ENCODE measurements around the gene NCAPH2.

The NCAPH2 gene

DNA sequence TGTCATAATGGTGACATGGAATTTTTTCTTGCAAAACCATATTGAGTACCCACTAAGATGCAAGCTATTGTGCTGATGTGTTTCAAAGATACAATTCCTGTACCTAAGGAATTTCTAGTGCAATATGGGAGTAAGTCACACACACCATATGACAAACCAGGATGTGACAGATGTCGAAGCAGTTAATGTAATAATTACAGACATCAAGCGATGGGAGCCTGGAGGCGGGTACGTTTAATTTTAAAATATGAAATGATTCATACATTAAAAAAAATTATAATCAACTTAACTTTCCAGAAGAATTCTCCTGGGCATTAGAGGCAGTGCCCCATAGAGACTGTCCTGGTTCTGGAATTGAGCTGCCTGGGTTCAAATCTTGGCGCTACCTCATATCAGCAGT is 48.7 kb downstream of the NCAPH2 start (continued):
- TF ChIP-seq, protein P1, sequence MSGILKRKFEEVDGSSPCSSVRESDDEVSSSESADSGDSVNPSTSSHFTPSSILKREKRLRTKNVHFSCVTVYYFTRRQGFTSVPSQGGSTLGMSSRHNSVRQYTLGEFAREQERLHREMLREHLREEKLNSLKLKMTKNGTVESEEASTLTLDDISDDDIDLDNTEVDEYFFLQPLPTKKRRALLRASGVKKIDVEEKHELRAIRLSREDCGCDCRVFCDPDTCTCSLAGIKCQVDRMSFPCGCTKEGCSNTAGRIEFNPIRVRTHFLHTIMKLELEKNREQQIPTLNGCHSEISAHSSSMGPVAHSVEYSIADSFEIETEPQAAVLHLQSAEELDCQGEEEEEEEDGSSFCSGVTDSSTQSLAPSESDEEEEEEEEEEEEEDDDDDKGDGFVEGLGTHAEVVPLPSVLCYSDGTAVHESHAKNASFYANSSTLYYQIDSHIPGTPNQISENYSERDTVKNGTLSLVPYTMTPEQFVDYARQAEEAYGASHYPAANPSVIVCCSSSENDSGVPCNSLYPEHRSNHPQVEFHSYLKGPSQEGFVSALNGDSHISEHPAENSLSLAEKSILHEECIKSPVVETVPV (CRISPR knock-in tag; IDR thresholded peaks at IDR 0.05): no peak
- TF ChIP-seq ESRRG (CRISPR knock-in tag; IDR thresholded peaks at IDR 0.05) (no peak), SNAI2 (CRISPR knock-in tag; IDR thresholded peaks at IDR 0.05) (no peak)

DNA sequence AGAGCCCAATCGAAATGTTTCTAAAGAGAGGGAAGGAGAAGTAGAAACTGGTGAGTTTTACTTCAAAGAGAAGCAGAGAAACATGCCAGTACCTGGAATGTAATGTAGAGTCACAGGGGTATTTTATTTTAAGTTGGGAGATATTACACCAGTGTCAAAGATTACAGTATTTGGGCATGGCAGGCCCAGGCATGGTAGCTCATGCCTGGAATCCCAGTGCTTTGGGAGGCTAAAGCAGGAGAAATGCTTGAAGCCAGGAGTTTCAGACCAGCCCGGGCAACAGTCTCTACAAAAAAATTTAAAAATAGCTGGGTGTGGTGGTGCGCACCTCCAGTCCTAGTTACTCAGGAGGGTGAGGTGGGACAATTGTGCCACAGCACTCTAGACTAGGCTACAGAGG is 52.0 kb downstream of the NCAPH2 start:
- no peak for TF ChIP-seq ZC3H10 (CRISPR knock-in tag; IDR thresholded peaks at IDR 0.05)
- TF ChIP-seq, protein P2, sequence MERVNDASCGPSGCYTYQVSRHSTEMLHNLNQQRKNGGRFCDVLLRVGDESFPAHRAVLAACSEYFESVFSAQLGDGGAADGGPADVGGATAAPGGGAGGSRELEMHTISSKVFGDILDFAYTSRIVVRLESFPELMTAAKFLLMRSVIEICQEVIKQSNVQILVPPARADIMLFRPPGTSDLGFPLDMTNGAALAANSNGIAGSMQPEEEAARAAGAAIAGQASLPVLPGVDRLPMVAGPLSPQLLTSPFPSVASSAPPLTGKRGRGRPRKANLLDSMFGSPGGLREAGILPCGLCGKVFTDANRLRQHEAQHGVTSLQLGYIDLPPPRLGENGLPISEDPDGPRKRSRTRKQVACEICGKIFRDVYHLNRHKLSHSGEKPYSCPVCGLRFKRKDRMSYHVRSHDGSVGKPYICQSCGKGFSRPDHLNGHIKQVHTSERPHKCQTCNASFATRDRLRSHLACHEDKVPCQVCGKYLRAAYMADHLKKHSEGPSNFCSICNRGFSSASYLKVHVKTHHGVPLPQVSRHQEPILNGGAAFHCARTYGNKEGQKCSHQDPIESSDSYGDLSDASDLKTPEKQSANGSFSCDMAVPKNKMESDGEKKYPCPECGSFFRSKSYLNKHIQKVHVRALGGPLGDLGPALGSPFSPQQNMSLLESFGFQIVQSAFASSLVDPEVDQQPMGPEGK (CRISPR knock-in tag; IDR thresholded peaks at IDR 0.05; ENCODE audit: borderline replicate concordance): no peak
- TF ChIP-seq, protein P3, sequence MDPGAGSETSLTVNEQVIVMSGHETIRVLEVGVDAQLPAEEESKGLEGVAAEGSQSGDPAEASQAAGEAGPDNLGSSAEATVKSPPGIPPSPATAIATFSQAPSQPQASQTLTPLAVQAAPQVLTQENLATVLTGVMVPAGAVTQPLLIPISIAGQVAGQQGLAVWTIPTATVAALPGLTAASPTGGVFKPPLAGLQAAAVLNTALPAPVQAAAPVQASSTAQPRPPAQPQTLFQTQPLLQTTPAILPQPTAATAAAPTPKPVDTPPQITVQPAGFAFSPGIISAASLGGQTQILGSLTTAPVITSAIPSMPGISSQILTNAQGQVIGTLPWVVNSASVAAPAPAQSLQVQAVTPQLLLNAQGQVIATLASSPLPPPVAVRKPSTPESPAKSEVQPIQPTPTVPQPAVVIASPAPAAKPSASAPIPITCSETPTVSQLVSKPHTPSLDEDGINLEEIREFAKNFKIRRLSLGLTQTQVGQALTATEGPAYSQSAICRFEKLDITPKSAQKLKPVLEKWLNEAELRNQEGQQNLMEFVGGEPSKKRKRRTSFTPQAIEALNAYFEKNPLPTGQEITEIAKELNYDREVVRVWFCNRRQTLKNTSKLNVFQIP (CRISPR knock-in tag; IDR thresholded peaks at IDR 0.05; ENCODE audit: borderline replicate concordance, low read depth): no peak
- no peak for TF ChIP-seq CSDC2 (CRISPR knock-in tag; IDR thresholded peaks at IDR 0.05)
- TF ChIP-seq GLIS3 (CRISPR knock-in tag; IDR thresholded peaks at IDR 0.05): no peak
- TF ChIP-seq SNAI2 (CRISPR knock-in tag; IDR thresholded peaks at IDR 0.05): no peak
- TF ChIP-seq ZFP30 (CRISPR knock-in tag; IDR thresholded peaks at IDR 0.05): no peak
- TF ChIP-seq TCF4 (CRISPR knock-in tag; IDR thresholded peaks at IDR 0.05; ENCODE audit: borderline replicate concordance): no peak
- TF ChIP-seq, protein P4, sequence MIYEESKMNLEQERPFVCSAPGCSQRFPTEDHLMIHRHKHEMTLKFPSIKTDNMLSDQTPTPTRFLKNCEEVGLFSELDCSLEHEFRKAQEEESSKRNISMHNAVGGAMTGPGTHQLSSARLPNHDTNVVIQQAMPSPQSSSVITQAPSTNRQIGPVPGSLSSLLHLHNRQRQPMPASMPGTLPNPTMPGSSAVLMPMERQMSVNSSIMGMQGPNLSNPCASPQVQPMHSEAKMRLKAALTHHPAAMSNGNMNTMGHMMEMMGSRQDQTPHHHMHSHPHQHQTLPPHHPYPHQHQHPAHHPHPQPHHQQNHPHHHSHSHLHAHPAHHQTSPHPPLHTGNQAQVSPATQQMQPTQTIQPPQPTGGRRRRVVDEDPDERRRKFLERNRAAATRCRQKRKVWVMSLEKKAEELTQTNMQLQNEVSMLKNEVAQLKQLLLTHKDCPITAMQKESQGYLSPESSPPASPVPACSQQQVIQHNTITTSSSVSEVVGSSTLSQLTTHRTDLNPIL (CRISPR knock-in tag; IDR thresholded peaks at IDR 0.05; ENCODE audit: low read depth): no peak
- no peak for TF ChIP-seq RARB (CRISPR knock-in tag; IDR thresholded peaks at IDR 0.05)
- no peak for TF ChIP-seq ZFP3 (CRISPR knock-in tag; IDR thresholded peaks at IDR 0.05)
- TF ChIP-seq, protein P5, sequence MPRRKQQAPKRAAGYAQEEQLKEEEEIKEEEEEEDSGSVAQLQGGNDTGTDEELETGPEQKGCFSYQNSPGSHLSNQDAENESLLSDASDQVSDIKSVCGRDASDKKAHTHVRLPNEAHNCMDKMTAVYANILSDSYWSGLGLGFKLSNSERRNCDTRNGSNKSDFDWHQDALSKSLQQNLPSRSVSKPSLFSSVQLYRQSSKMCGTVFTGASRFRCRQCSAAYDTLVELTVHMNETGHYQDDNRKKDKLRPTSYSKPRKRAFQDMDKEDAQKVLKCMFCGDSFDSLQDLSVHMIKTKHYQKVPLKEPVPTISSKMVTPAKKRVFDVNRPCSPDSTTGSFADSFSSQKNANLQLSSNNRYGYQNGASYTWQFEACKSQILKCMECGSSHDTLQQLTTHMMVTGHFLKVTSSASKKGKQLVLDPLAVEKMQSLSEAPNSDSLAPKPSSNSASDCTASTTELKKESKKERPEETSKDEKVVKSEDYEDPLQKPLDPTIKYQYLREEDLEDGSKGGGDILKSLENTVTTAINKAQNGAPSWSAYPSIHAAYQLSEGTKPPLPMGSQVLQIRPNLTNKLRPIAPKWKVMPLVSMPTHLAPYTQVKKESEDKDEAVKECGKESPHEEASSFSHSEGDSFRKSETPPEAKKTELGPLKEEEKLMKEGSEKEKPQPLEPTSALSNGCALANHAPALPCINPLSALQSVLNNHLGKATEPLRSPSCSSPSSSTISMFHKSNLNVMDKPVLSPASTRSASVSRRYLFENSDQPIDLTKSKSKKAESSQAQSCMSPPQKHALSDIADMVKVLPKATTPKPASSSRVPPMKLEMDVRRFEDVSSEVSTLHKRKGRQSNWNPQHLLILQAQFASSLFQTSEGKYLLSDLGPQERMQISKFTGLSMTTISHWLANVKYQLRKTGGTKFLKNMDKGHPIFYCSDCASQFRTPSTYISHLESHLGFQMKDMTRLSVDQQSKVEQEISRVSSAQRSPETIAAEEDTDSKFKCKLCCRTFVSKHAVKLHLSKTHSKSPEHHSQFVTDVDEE (CRISPR knock-in tag; IDR thresholded peaks at IDR 0.05): no peak
- no peak for TF ChIP-seq BACH2 (CRISPR knock-in tag; IDR thresholded peaks at IDR 0.05; ENCODE audit: borderline replicate concordance)
- no peak for TF ChIP-seq ZNF8 (CRISPR knock-in tag; IDR thresholded peaks at IDR 0.05)
- no peak for TF ChIP-seq ESRRG (CRISPR knock-in tag; IDR thresholded peaks at IDR 0.05)
- TF ChIP-seq ZNF70 (CRISPR knock-in tag; IDR thresholded peaks at IDR 0.05): no peak
- no peak for TF ChIP-seq PPARA (CRISPR knock-in tag; IDR thresholded peaks at IDR 0.05; ENCODE audit: borderline replicate concordance)
- TF ChIP-seq OSR1 (CRISPR knock-in tag; IDR thresholded peaks at IDR 0.05): no peak
- no peak for ATAC-seq

DNA sequence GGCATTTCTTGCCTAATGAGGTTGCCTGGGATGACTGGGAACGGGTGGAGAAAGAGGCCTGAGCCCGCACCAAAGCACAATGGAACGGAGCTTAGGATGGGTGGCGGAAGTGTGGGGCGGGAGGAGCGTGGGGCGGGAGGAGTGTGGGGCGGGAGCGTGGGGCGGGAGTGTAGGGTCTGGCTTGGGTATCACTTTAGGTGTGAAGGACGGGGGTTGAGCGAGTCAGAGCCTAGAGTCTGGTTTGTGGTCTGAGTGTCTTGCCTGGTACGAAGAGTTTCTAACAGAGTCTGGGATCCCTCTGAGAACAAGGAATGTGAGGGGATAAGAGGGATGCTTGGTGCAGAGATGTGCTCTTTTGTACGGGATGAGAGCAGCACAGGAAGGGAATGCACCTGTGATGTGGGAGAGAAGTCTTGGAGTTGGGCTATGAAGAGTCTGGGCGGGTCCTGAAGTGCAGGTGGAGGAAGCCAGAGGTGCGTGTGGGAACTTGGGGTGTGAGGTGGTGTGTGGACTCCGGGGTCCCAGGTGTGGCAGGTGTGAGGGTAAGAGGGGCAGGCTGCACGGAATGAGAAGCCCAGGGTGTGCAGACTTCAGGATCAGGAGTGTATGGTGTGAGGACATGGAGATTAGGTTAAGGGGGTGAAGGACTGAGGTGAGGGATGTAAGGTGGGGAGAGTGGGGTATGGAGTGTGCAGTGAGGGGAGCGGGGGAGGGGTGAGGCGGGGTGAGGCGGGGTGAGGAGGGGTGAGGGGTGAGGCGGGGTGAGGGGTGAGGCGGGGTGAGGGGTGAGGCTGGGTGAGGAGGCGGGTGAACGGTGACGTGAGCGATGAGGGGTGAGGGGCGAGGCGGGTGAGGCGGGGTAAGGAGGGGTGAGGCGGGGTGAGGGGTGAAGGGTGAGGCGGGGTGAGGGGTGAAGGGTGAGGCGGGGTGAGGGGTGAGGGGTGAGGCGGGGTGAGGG is 53.7 kb downstream of the NCAPH2 start:
- ATAC-seq: no peak
- TF ChIP-seq ZFP30 (CRISPR knock-in tag; IDR thresholded peaks at IDR 0.05): no peak
- TF ChIP-seq OSR1 (CRISPR knock-in tag; IDR thresholded peaks at IDR 0.05): no peak
- no peak for TF ChIP-seq RARB (CRISPR knock-in tag; IDR thresholded peaks at IDR 0.05)
- no peak for TF ChIP-seq TOX (CRISPR knock-in tag; IDR thresholded peaks at IDR 0.05; ENCODE audit: borderline replicate concordance)
- no peak for TF ChIP-seq TCF4 (CRISPR knock-in tag; IDR thresholded peaks at IDR 0.05; ENCODE audit: borderline replicate concordance)
- TF ChIP-seq, protein P5 (CRISPR knock-in tag; IDR thresholded peaks at IDR 0.05): no peak
- no peak for TF ChIP-seq ESRRG (CRISPR knock-in tag; IDR thresholded peaks at IDR 0.05)
- TF ChIP-seq, protein P1 (CRISPR knock-in tag; IDR thresholded peaks at IDR 0.05): no peak
- no peak for TF ChIP-seq ARNTL (CRISPR knock-in tag; IDR thresholded peaks at IDR 0.05; ENCODE audit: borderline replicate concordance, low read depth)
- no peak for TF ChIP-seq ZFP3 (CRISPR knock-in tag; IDR thresholded peaks at IDR 0.05)
- no peak for TF ChIP-seq BACH2 (CRISPR knock-in tag; IDR thresholded peaks at IDR 0.05; ENCODE audit: borderline replicate concordance)

Measured in SK-N-SH treated with all-trans-retinoic acid at 6 μM for 48 hours (cell line).